Stromal cell of bone marrow (primary cell): ENCODE results near the gene TPD52L1.

Source experiments
- DNase-seq: peaks from one replicate; pipeline ENCODE4 v3.0.0-alpha.2; 2012; ENCODE audit warnings: low read depth

Gene TPD52L1

DNA sequence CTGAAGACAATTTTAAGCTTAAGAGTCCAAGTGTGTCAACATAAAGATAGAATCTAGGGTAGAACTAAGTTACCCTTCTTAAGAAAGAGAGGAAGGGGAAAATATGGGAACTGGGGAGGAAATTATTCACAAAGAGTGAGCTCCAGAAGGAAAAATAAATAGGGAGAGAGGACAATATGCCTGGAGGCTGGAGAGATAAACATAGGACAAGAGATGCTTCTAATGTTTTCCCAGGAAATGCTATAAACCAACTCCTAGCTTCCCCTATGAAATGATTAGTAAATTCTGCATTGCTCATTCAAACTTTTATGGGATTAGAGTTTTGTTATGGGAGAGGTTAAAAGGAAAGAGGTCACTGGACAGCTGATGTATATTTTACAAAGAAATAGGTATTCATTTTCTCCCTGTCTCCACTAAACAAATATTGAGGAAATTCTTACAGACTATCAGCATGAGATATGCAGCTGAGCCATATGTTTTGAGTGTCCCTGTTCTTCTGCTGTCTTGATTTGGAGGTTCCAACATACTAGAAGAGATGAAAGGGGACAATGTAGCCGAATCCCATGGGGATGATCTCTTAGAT, 22.0 kb downstream of the TPD52L1 start:
- no peak for DNase-seq

DNA sequence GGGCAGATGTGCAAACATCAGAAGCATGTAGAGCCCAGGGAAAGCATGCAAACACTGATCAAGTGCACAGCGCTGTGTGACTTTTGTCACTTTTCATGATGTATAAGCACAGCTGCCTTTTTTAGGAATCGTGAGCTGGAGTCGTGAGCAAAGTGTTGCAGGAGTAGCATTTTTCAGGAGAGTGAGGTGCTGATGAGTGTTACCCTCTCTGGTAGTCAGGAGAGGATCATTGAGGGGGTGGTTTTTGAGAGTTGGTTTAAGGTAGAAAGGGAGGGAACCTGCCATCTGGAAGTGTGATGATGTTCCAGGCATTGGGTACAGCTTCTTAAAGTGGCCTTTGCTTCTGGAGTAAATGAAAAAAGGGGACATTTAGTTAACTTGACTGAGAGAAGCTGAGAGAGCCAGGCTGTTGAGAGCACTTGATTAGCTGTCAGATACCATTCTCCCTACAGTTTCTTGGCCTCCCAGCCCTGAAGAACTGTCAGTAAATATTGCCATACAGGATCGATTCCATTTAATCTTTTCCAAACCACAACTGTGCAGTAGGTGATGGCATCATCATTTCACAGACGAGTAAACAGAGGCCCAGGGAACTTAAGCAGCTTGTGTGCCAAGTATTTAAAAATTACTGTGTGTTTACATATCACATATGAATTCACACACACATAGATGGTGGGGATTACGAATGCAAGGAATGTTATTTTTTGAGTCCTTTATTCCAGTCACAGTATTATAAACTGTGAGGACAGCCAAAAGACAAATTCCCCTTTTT, 28.9 kb downstream of the TPD52L1 start:
- DNase-seq, result no peak

DNA sequence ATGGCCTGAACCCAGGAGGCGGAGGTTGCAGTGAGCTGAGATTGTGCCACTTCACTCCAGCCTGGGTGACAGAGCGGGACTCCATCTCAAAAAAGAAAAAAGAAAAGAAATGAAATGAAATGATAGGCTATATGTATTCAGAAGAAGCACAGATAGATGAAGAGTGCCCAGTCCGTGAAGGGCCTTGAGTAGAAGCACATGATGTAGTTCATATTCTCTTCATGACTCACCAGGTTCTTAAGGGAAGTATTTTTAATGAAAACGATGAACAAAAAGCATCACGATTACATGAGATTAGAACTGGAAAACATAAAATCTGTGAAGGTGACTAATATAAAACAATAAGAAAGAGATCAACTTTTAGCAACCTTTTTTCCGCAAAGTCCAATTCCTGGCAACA, 29.8 kb downstream of the TPD52L1 start:
- no peak for DNase-seq

DNA sequence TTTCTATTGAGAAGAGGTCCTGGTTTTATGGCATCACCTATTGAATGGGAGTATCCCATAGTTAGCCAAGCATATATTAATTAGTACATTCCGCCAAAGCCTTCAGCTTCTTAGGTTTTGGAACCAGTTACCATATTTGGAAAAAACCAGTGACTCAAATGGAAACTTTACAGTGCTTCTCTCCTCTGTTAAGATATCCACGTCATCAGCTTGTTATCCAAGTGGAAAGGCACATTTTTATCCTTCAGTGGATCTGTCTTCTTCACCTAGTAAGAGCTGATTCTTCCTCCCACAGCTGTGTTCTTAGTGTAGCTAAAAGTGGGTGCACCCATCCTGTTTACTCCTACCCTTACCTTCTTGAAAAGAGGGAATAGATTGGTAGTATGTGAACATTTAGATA, 34.5 kb downstream of the TPD52L1 start:
- no peak for DNase-seq

DNA sequence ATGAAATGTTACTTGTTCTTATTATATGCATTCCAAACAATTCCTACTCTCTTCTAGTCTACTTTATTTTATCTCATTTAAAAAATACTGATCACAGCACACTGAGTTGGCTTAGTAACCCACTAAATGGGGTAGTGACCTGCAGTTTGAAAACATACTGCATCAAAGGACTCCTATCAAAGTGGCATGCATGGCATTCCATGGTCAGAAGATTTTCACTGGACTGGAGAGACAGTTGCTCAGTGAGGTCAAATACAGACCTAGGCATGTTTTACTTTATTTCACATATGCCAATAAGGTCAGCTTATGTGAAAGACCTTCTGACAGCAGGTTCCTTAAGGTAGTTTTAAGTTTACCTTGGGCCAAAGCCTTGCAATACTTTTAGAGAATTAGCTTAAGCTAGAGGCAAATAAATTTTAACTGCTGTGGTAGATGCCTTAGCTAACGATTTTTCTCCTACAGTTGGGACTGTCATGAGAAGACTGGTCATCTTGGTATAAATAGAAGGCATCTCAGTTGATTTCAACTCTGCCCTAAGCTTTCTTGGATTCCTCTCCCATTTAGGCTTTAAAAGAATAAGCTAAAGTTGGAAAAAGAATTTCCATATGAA, 35.1 kb downstream of the TPD52L1 start:
- no peak for DNase-seq

DNA sequence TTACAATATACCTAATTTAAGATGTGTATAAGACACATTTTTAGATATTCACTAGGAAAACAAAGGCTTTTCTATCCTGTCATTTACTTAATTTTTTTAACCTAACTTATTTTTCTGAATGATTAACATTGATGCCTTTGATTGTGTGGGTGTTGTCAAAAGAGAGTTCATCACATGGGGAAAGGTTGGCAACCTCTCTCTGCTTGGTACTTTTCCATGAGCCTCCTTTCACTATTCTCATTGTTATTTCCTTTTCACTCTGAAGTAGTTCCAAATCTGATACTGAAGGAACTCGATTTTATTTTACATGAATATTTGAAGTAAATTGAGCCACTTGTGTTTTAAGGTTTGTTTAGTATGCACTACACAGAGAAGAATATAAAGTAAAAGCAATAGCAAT, 35.9 kb downstream of the TPD52L1 start:
- no peak for DNase-seq

DNA sequence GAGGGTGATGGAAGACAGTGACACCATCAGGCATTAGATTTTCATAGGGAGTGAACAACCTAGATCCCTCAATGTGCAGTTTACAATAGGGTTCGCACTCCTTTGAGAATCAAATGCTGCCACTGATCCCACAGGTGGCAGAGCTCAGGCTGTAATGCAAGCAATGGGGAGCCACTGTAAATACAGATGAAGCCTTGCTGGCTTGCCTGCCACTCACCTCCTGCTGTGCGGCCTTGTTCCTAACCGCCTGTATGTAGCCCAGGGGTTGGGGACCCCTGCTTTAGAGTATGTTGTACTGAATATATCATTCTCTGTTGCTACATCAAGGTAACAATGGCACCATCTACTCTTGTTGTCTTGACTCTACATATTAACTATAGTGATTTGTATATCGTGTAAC, 37.1 kb downstream of the TPD52L1 start:
- DNase-seq, result no peak

DNA sequence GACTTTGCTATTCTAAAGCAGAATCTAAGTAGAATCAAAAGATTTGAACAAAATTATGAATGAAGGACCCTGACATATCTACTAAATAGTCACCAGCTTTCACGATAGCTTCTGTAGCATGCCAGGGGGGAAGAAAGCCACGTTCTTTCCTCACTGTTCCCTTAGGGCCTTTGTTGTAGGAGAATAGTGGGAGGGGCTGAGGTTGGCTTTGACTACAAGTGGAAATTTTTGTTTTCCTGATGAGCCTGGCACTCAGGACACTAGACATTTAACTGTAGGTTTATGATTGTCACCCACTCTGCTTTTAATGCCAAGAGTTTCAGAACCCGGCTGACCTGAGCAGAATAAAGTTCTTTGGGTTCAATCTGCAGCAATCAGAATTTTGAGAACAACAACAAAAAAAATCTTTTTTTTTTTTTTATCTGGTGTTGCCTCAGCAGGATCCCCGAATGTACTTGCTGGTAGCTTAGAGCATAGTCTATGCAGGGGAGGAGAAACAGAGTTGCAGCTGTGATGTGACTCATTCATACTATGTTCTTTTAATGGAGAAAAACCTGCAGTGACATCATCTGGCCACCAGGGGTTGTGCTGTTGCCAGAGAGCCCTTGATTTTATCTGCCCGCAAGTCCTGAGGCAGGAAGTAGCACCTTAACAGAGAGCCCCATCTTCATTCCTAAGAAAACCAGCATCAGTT, 38.5 kb downstream of the TPD52L1 start:
- DNase-seq, result peak; percentile 54

DNA sequence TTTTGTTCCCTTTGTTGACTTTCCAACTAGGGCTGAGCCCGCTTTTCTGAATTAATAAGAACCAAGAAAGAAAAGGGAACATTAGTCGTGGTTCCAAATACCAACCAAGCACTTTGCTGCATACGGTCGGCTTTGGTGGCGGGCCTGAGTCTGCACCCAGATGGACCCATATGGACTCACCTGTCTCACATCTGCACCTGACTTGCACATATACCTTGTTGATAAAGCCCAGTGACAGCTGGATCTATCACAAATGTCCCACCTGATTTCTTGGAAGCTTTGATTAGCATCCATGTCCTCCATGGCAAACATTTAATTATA, 39.0 kb downstream of the TPD52L1 start:
- no peak for DNase-seq

DNA sequence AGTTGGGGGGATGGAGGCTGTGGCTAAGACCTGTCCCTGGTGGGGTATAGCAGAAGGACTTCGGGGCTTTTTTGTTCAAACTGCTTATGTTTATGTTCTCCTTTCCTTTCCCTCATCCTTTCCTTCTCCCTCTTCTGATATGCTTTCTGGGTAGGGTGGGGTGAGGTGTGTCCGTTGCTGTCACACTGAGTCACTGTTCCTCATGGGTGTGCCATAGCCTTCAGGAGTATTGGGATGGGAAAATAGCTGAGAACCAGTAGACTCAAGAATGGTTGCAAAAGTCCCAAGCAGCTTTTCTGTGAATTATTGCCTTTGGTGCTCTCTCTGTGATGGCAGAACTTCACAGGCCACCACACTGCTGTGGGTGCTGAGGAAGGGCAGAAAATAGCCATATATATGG, 39.6 kb downstream of the TPD52L1 start:
- DNase-seq, result no peak

DNA sequence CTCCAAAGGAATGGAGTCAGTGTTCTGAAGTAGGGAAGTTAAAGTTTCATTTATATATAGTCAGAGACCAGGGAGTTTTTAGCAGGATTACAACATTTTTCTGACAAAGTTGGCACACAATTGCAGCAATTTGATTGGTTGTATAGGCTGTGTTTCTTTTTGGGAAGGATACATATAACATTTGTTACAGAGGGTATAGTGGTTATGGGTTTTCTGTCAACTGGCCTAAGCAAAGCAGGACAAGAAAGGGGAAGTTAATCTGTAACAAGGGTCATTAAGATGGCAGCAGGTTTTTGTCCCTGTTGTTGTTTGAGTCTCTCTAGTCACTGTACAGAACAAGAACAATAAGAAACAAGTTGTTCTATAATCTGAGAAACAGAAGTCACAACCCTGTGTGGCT, 41.4 kb downstream of the TPD52L1 start:
- no peak for DNase-seq

DNA sequence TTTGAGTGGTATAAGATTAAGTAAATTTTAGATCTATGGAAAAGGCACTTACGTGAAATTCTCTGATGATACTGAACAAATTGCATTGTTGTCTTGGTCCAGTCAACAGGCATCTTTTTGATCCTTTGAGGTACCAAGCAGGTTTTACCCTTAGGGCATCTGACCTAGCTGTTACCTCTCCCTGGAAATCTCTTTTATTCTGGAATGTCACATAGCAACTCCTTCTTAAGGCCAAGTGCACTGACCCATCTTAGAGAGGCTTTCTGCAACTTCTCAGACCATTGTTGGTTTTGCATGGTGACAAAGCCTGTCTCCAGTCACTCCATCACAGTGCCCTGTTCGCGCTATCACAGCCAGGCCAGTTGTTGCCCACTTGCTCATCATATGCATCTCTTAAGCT, 42.0 kb downstream of the TPD52L1 start:
- DNase-seq, result no peak

DNA sequence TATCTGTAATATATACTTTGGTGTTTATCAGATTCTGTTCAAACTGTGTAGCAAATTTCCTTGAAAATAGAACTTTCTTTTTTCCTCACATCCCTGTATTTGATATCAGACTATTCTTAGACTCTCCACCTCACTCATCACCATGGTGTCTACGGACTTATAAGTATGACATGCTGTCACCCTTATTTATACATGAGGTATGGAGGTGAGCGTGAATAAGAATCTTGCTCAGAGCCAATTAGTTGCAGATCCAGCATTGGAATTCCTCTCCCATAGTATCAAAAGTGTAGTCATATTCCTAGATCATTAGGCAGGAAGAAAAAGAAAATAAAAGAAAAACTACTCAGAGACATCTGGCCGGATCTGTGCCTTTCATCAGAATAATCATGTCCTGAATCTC, 43.0 kb downstream of the TPD52L1 start:
- no peak for DNase-seq

DNA sequence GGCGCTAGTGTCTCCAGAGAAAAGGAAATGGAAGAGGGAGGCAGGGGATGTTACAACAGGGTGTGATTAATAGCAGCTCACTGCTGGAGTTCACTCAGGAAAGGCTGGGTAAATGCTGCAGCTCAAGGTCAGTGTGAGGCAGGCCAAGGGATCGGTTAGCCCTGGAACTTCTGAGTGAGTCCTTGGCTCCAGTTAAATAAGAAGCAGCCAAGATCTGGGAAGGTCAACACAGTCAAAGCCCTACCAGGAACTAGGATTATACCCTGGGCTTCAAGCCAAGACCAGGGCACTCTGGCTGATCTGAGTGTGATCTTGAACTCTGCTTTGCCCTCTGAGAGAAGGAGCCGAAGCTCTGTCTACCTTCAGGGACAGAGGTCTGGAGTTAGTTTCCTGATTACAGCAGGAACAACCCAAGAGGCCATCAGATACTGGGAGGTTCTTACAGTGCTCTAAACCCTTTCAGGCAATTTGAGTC, 44.3 kb downstream of the TPD52L1 start:
- peak; percentile 93 for DNase-seq

DNA sequence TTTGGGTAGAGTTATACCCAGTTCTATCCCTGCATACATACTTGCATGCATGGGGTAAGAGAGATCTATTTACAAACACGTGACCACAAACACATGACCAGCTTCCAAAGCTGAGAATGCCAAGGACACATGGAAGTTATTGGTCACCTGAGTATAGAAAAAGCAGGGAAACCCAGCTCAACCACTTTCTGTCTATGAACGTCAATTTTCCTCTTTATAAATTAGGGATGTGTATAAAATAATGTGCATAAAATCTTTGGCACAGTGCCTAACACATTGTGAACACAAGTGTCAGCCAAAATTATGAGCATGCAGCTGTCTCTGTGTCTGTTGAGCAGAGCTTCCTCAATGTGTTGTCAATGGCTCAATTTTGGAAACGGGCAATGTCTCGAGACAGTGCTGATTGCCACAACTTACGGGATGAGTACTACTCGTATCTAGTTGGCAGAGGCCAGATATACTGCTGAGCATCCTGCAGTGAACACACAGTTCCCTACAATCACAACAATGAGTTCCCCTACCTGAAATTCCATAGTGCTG, 44.9 kb downstream of the TPD52L1 start:
- DNase-seq, result no peak

DNA sequence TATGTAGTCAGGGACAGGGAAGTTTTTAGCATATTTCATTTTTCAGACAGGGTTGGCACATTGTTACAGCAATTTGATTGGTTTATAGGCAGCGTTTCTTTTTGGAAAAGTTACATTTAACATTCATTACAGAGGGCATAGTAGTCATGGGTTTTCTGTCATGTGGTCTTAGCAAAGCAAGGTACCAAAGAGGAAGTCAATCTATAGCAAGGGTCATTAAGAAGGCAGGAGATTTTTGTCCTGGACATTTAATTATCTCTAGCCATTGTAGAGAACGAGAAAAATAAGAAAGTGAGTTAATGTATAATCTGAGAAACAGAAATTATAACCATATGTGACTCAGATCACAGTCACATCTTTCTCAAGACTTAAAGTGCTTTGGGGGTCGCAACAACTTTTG, 47.4 kb downstream of the TPD52L1 start:
- no peak for DNase-seq

DNA sequence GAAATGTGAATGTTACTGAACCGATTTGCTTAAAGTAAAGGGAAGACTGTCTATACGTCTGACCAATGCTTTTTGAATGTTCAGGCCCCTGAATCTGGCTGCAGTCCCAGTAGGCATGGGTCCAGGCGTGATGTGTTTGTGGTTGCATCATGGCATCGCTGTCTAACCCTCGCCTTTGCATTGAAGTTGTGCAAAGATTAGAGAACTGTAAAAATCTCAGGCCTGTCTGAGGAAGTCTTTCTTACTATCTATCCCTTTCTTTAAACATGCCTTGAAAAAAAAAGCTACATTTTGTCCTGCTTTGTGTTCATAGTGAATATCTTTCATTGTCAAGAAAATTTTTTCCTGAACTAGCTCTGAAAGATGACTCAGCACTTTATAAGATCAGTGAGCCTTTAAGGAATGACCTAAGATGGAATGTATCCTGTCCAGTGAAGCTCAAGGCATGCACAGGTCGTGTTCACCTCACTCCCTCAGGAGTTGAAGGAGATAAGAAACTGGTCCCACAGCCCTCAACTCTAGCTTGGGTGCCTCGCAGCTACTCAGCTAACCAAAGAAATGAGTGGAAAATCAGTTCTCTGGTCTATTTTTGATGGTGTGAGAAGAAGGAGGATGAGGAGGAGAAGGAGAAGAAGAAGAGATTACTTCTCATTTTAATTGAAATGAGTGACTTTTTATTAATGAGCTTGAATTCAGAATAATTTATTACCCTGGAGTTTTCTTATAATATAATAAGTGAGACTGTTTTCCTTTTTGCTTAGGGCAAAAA, 48.6 kb downstream of the TPD52L1 start:
- DNase-seq, result peak; percentile 44

DNA sequence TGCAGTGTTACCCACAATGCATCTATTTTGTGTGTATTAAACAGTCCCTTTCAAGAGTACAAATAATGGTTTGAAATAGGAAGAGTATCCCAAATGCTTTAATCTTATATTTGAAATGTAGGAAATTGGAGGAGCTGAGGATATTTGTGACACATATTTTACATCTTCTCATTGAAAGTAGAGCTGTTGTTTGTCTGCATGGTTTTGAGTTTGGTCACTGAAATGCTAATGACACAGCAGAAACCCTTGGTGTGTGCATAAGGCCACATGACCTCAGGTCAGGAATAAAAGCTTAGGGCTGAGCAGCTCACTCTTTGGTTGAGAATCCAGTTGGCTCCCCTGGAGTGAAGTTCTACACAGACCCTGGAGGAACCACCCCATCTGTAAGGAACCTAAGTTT, 49.8 kb downstream of the TPD52L1 start:
- no peak for DNase-seq

DNA sequence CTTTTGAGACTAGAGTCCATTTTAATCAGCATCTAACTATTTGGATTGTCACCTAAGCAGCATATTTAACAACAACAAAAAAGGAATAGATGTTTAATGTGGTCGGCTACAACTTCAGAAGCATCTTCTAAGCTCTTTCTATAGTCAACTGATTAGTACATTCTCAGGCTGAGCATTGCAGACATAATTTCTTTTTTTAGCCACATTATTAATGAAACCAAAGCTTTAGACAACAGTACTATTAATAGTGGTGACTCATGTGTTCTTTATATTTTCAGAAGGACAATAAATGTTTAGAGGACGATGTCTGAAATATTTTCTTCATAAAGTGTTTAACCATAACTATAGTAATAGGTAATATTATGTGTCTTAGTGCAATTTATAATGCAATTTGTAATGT, 52.4 kb downstream of the TPD52L1 start:
- no peak for DNase-seq

DNA sequence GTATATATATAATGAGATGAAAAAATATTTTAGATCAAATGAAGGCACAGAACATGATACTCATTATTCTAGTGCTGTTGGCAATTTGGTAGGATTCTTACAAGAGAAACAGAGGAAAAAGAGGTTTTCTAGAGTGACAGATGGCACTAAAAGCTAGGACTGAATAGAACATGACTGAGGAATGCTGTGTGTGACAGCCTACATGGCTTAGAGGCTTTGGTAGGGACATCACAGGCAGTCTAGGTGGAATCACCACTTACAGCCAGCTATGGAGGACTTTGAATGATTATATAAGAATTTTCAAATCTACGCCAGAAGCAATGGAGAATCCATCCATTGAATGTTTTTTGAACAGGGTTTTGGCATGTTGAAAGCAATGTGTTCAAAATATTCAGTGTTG, 52.8 kb downstream of the TPD52L1 start:
- no peak for DNase-seq

DNA sequence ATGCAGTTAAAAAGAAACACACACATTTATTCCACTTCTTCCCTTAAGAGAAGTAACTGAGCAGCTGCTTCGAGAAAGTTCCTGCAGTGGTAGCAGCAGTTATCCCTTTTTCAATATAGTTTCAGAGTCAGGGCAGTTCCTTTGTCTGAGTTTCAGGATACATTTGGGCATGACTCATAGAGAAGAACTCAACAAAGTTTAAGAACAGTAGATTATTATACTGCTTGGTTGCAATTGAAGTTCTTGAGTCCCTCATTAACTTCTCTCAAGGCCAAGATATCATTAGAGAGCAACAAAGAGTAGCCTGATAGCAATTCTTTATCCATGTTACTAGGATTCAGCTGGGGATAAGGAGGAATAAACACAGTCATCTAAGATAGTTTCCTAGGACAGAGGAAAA, 54.4 kb downstream of the TPD52L1 start:
- DNase-seq, result no peak

DNA sequence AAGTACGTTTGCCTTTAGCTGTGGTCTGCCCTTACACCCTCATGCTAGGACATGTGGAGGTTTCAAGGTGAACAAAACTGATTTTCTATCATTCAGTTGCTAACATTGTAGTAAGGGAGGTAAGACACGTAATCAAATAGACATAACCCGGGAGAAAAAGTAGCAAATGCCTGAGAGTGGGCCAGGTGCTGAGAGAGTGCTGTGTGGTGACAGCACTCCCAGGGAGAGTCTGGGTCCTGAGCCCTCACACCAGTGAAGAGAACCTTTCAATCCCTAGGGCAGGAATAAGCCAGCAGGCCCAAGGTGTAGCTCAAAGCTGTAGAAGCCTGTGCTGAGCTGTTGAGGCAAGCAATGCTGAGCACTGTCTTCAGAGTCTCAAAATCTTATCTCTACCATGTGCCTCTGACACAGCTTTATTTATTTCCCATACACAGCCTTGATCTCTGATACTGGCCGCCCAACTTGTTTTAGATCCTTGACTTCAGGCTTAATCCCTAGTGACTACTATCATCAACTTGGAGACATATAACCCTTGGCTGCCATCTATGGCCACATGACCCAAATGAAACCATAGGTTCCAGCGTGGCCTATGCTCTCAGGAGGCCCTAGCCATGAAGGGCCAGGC, 55.2 kb downstream of the TPD52L1 start:
- no peak for DNase-seq
